SK-N-SH (cell line): ENCODE data around the gene KIF6.

Experiments used
- CTCF ChIP-seq: fragments of 200-600 bp; sonication (generic); IDR thresholded peaks from 2 replicates; pipeline ENCODE4 v1.6.1; 2017; ENCODE audit warnings: antibody characterized with exemption, mild to moderate bottlenecking, moderate library complexity
- POLR2AphosphoS5 ChIP-seq: IDR thresholded peaks from 2 replicates; pipeline ENCODE4 v1.6.1; 2012; ENCODE audit warnings: low read depth, low read length
- RAD21 ChIP-seq: IDR thresholded peaks from 2 replicates; pipeline ENCODE4 v1.6.1; 2012; ENCODE audit warnings: mild to moderate bottlenecking, low read length
- REST ChIP-seq: IDR thresholded peaks from 2 replicates; pipeline ENCODE4 v1.6.1; 2012; ENCODE audit warnings: mild to moderate bottlenecking, low read depth, low read length, moderate library complexity
- RFX5 ChIP-seq: IDR thresholded peaks from 2 replicates; pipeline ENCODE4 v1.6.1; 2012; ENCODE audit warnings: mild to moderate bottlenecking, improper control_type of control experiment, low read length
- SIN3A ChIP-seq: IDR thresholded peaks from 2 replicates; pipeline ENCODE4 v1.6.1; 2012; ENCODE audit warnings: low read depth, mild to moderate bottlenecking, low read length, moderate library complexity, borderline replicate concordance

- TF ChIP-seq CTCF (no peak), REST (no peak), SIN3A (no peak), RAD21 (no peak), POLR2AphosphoS5 (no peak), RFX5 (no peak)
Measured at GRCh38 chr6:39488255-39488879, 236.8 kb downstream of the KIF6 start.
